GM12801 (cell line): ENCODE results near the gene BRIX1.

ENCODE experiments used
- TF ChIP-seq, protein P1 (sequence below): IDR thresholded peaks from one replicate; pipeline ENCODE4 v1.5.1; 2011; ENCODE audit warnings: control low read depth; ENCODE audit not compliant: insufficient read length; ENCODE audit errors: extremely low read depth

BRIX1 gene

GRCh38 chr5:34968258-34968657 lies 52.7 kb downstream of the BRIX1 start:
- TF ChIP-seq, protein P1, sequence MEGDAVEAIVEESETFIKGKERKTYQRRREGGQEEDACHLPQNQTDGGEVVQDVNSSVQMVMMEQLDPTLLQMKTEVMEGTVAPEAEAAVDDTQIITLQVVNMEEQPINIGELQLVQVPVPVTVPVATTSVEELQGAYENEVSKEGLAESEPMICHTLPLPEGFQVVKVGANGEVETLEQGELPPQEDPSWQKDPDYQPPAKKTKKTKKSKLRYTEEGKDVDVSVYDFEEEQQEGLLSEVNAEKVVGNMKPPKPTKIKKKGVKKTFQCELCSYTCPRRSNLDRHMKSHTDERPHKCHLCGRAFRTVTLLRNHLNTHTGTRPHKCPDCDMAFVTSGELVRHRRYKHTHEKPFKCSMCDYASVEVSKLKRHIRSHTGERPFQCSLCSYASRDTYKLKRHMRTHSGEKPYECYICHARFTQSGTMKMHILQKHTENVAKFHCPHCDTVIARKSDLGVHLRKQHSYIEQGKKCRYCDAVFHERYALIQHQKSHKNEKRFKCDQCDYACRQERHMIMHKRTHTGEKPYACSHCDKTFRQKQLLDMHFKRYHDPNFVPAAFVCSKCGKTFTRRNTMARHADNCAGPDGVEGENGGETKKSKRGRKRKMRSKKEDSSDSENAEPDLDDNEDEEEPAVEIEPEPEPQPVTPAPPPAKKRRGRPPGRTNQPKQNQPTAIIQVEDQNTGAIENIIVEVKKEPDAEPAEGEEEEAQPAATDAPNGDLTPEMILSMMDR = no peak

- TF ChIP-seq, protein P1 = no peak
These were observed 55.0 kb downstream of the BRIX1 start for GRCh38 chr5:34970552-34970951.
